VCaP (cell line): ENCODE measurements around the gene SKIL.
A peak's percentile ranks its signal among the peaks of the same experiment; 100 is the strongest.

Experiments used
- H3K27ac ChIP-seq: fragments of 450-650 bp; 2 replicates; pipeline ENCODE4 v1.5.1; 2017
- CTCF ChIP-seq: fragments of 450-650 bp; conservative IDR thresholded peaks from 2 replicates; pipeline ENCODE4 v1.5.1; 2017; ENCODE audit warnings: mild to moderate bottlenecking, moderate library complexity

The SKIL gene

GRCh38 chr3:170354760-170355159 is 2.8 kb upstream of the SKIL start:
- no peak overlapping the region for H3K27ac ChIP-seq
- no peak for TF ChIP-seq CTCF

GRCh38 chr3:170355738-170356595 is 1.5 kb upstream of the SKIL start:
- H3K27ac ChIP-seq: peak overlapping the region; percentile 95
- TF ChIP-seq CTCF: no peak

- no peak for TF ChIP-seq CTCF
- H3K27ac ChIP-seq: peak overlapping the region; percentile 95
Observed at GRCh38 chr3:170356596-170357175, 829 bp upstream of the SKIL start.

GRCh38 chr3:170358042-170359010 is 811 bp downstream of the SKIL start:
- TF ChIP-seq CTCF: peak; percentile 60
- peak overlapping the region; percentile 95 for H3K27ac ChIP-seq

GRCh38 chr3:170359178-170359704 is 1.7 kb downstream of the SKIL start:
- no peak overlapping the region for H3K27ac ChIP-seq
- TF ChIP-seq CTCF: no peak

GRCh38 chr3:170360466-170360865 is 3.0 kb downstream of the SKIL start:
- no peak overlapping the region for H3K27ac ChIP-seq
- TF ChIP-seq CTCF: no peak
